ENCODE data around the gene MT2A. TPM values are rescaled to one million over a fixed set of nuclear protein-coding genes. Genes with fewer than 3 reads are reported as not detected.

Gene MT2A
- polyA plus RNA-seq, 1 donor from 2014 or later, result not detected

DNA sequence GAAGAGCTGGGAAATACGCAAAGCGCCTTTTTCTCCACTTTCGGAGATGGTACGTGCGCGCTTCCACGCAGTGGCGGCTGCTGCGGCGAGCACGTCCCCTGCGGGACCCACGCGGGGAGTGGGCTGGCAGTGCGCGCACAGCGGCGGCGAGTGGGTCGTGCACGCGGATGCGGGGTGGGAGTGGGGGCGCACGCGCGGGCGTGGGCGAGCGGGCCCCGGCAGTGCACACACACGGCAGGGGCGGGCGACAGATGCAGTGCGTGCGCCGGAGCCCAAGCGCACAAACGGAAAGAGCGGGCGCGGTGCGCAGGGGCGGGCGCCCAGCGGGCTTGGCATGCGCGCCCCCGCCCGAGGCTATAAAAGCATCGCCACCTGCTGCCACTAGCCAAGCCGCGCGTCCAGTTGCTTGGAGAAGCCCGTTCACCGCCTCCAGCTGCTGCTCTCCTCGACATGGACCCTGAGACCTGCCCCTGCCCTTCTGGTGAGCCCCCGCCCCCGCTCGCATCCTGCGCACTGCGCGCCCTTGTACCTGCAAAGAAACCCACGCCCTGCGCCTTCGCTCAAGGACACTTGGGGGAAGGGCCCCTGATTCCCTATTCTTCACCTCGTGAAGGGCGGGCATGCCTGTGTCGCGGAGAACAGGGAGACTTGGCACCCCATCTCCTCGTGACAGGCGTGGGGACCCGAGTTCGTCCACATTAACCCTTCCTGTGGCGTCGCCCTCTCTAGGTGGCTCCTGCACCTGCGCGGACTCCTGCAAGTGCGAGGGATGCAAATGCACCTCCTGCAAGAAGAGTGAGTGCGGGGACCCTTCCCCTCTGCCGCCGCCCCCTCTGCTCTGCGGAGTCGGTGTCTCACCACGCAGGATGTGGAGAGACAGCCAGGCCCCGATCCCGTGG lies 19.0 kb upstream of the MT2A start, which contains the start of gene MT3:
TSS of gene MT3 (plus strand) at position 388 of the 899 bp plus-strand sequence. CDS start at position 451, 63 bp downstream.
- Histone ChIP-seq H3K79me2 (replicated peaks; ENCODE audit: insufficient read depth, low read length) (no peaks in the 10 kb centered on the region), H3K9me2 (ENCODE audit: insufficient read depth, low read length) (no peaks in the 10 kb centered on the region), H4K20me1 (ENCODE audit: insufficient read depth) (no peaks in the 10 kb centered on the region), H3K27me3 (ENCODE audit: insufficient read depth, low read depth, low read length) (peaks cover 33% of the 10 kb centered on the region), H3F3A (ENCODE audit: insufficient read depth, low read length, poor library complexity, severe bottlenecking) (no peaks in the 10 kb centered on the region), H3K4me3 (ENCODE audit: low read length) (peak within 1 kb of the TSS; percentile 74), H3K9me3 (ENCODE audit: low read length) (no peaks in the 10 kb centered on the region), H3K4me2 (ENCODE audit: low read length) (peak within 1 kb of the TSS; percentile 34), H3K27ac (ENCODE audit: low read length) (no peak within 1 kb of the TSS), H2AFZ (ENCODE audit: low read depth, low read length) (no peak within 1 kb of the TSS), H3K9ac (ENCODE audit: low read length) (peak within 1 kb of the TSS; percentile 50), H3K36me3 (ENCODE audit: insufficient read depth, low read length) (no peaks in the 10 kb centered on the region)
- TF ChIP-seq SMC3 (conservative IDR thresholded peaks at IDR 0.05; ENCODE audit: poor library complexity), result peak; percentile 35
- TF ChIP-seq, protein P1, sequence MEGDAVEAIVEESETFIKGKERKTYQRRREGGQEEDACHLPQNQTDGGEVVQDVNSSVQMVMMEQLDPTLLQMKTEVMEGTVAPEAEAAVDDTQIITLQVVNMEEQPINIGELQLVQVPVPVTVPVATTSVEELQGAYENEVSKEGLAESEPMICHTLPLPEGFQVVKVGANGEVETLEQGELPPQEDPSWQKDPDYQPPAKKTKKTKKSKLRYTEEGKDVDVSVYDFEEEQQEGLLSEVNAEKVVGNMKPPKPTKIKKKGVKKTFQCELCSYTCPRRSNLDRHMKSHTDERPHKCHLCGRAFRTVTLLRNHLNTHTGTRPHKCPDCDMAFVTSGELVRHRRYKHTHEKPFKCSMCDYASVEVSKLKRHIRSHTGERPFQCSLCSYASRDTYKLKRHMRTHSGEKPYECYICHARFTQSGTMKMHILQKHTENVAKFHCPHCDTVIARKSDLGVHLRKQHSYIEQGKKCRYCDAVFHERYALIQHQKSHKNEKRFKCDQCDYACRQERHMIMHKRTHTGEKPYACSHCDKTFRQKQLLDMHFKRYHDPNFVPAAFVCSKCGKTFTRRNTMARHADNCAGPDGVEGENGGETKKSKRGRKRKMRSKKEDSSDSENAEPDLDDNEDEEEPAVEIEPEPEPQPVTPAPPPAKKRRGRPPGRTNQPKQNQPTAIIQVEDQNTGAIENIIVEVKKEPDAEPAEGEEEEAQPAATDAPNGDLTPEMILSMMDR (IDR thresholded peaks at IDR 0.05; ENCODE audit: poor library complexity, severe bottlenecking), result peak; percentile 40
- TF ChIP-seq RAD21 (conservative IDR thresholded peaks at IDR 0.05), result peak; percentile 27
- TF ChIP-seq EZH2 (IDR thresholded peaks at IDR 0.05; ENCODE audit: borderline replicate concordance, insufficient read depth, low read length, poor library complexity, severe bottlenecking), result no peak
- no peak for TF ChIP-seq POLR2AphosphoS5 (IDR thresholded peaks at IDR 0.05)
- peak; percentile 52 for TF ChIP-seq MXI1 (conservative IDR thresholded peaks at IDR 0.05; ENCODE audit: poor library complexity, severe bottlenecking)
- TF ChIP-seq, protein P2, sequence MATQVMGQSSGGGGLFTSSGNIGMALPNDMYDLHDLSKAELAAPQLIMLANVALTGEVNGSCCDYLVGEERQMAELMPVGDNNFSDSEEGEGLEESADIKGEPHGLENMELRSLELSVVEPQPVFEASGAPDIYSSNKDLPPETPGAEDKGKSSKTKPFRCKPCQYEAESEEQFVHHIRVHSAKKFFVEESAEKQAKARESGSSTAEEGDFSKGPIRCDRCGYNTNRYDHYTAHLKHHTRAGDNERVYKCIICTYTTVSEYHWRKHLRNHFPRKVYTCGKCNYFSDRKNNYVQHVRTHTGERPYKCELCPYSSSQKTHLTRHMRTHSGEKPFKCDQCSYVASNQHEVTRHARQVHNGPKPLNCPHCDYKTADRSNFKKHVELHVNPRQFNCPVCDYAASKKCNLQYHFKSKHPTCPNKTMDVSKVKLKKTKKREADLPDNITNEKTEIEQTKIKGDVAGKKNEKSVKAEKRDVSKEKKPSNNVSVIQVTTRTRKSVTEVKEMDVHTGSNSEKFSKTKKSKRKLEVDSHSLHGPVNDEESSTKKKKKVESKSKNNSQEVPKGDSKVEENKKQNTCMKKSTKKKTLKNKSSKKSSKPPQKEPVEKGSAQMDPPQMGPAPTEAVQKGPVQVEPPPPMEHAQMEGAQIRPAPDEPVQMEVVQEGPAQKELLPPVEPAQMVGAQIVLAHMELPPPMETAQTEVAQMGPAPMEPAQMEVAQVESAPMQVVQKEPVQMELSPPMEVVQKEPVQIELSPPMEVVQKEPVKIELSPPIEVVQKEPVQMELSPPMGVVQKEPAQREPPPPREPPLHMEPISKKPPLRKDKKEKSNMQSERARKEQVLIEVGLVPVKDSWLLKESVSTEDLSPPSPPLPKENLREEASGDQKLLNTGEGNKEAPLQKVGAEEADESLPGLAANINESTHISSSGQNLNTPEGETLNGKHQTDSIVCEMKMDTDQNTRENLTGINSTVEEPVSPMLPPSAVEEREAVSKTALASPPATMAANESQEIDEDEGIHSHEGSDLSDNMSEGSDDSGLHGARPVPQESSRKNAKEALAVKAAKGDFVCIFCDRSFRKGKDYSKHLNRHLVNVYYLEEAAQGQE (IDR thresholded peaks at IDR 0.05; ENCODE audit: borderline replicate concordance), result no peak
- TF ChIP-seq TAF1 (IDR thresholded peaks at IDR 0.05; ENCODE audit: low read depth), result no peak
- TF ChIP-seq EP300 (conservative IDR thresholded peaks at IDR 0.05; ENCODE audit: poor library complexity, severe bottlenecking), result no peak

DNA sequence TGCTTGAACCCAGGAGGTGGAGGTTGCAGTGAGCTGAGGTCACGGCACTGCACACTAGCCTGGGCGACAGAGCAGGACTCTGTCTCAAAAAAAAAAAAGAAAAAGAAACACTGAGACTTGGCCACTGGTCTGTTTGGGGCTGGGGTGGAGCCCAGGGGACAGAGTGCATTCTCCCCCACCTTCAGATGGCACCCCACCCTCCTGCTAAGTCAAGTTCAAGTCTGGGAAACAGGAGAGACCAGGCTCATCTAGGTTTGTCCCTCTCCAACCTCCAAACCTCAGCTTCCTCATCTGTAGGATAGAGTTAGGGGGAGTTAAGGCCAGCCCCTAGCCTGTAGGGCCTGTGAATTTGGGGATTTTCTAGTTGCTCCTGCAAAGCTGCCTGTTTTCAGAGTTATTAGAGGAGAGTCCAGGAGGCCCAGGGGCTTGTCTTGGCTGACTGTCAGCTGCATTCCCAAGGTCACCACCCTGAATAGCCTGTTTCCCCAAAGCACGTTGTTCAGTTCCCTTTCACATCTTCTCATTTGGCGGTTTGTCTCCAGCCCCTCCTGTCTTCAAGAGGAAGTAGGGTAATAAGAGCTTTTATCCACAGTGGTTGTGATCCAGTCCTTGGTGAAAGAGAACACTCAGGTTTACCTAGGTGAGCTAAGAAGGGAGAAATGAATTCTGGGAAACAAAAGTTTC lies 16.9 kb upstream of the MT2A start:
- Histone ChIP-seq H3K9me2 (ENCODE audit: insufficient read depth, low read length) (no peaks in the 10 kb centered on the region), H2AFZ (ENCODE audit: low read depth, low read length) (no peak overlapping the region), H3K9ac (ENCODE audit: low read length) (no peak overlapping the region), H3K27ac (ENCODE audit: low read length) (no peak overlapping the region), H3K36me3 (ENCODE audit: insufficient read depth, low read length) (no peaks in the 10 kb centered on the region), H3K27me3 (ENCODE audit: insufficient read depth, low read depth, low read length) (peaks cover 33% of the 10 kb centered on the region), H4K20me1 (ENCODE audit: insufficient read depth) (no peaks in the 10 kb centered on the region), H3K79me2 (replicated peaks; ENCODE audit: insufficient read depth, low read length) (no peaks in the 10 kb centered on the region), H3F3A (ENCODE audit: insufficient read depth, low read length, poor library complexity, severe bottlenecking) (no peaks in the 10 kb centered on the region), H3K9me3 (ENCODE audit: low read length) (no peaks in the 10 kb centered on the region), H3K4me3 (ENCODE audit: low read length) (no peak overlapping the region), H3K4me2 (ENCODE audit: low read length) (no peak overlapping the region)
- no peak for TF ChIP-seq EZH2 (IDR thresholded peaks at IDR 0.05; ENCODE audit: borderline replicate concordance, insufficient read depth, low read length, poor library complexity, severe bottlenecking)

All from neural cell (in vitro differentiated cells).